ENCODE results near the gene RAB10.

GRCh38 chr2:26169226-26169625 is 135.3 kb downstream of the RAB10 start:
- TF ChIP-seq CTCF (IDR thresholded peaks at IDR 0.05) (no peak), EZH2 (IDR thresholded peaks at IDR 0.05) (no peak), EZH2phosphoT487 (IDR thresholded peaks at IDR 0.05) (no peak)
